GM18861 (cell line): ENCODE measurements around the gene COQ10B.
A peak's percentile ranks its signal among the peaks of the same experiment; 100 is the strongest.

Source experiments
- ATAC-seq: cut with Tn5 transposase; IDR thresholded peaks from one replicate; pipeline ENCODE4 v1.9.1; 2021; ENCODE audit not compliant: unreplicated experiment

Gene COQ10B

GRCh38 chr2:197499594-197500502 lies 46.5 kb downstream of the COQ10B start, which contains the start of the genes HSPD1 and HSPE1:
TSS of gene HSPD1 (minus strand) at chr2:197499840. CDS start at chr2:197498848, 992 bp downstream.
TSS of gene HSPE1 (plus strand) at chr2:197500379. CDS start at chr2:197500437, 58 bp downstream.
- ATAC-seq, result peak; percentile 78

DNA sequence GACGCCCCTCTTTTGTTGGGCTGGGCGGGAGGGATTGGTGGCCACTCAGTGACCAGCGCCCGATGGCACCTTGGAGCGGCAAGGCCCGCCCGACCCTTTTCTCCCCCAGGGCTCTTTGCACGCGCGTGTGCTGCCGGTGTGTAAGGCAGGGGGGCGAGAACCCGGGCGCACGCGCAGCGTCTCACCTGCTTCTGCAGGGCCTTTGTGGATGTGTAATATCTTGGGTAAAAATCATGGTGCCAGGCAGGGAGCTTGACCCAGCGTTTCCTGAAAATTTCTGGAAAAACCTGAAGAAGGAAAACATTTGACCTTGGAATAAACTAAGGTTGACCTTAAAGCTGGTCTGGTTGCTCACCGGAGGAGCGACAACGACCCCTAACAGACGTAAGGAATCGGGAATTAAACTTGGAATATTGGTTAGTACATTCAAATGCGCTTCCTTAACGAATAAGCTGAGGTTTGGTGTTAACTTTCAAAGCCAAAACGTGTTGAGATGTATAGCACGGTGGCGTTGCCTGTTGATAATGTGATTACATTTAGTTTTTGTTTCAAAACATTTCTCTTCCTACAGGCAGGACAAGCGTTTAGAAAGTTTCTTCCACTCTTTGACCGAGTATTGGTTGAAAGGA lies 47.3 kb downstream of the COQ10B start:
- ATAC-seq, result no peak

GRCh38 chr2:197502201-197502600 lies 48.8 kb downstream of the COQ10B start:
- ATAC-seq, result no peak

GRCh38 chr2:197502685-197503084 lies 49.3 kb downstream of the COQ10B start:
- no peak for ATAC-seq

GRCh38 chr2:197504000-197504399 lies 50.6 kb downstream of the COQ10B start:
- no peak for ATAC-seq

GRCh38 chr2:197504512-197504911 lies 51.2 kb downstream of the COQ10B start:
- no peak for ATAC-seq

- ATAC-seq, result no peak
Observed at GRCh38 chr2:197506658-197507057, 53.3 kb downstream of the COQ10B start.

GRCh38 chr2:197513915-197514314 lies 60.6 kb downstream of the COQ10B start:
- no peak for ATAC-seq

- ATAC-seq, result no peak
Observed at GRCh38 chr2:197514754-197515153, 61.4 kb downstream of the COQ10B start.

- peak; percentile 13 for ATAC-seq
Observed at GRCh38 chr2:197515315-197515738, 62.0 kb downstream of the COQ10B start.

DNA sequence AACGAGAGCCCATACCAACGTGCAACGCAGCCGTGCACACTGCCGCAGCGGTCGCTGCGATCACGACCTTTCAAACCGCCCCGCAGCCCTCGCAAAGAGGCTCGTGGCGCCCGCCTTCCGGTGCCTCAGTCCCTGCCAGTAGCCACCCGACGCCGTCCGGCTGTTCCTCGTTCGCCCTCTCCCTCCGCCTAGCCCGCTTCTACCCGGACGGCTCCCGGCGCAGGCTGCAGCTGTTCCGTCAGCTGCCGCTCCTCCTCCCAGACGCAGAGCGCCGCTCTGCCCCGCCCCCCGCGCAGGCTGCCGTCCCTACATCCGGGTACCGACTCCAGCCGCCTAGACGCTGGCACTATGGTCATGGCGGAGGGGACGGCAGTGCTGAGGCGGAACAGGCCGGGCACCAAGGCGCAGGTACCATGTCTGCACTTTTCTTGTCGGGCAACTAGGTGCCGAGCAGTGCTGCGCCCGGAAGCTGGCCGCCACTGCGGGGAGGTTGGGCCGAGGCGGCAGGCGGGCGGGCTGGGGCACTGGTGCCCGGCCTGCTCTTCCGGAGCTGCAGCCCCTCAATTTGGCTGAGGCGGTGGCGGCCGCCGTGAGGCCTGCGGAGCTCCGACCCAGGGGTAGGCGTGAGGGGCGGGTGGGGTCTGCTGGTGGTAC lies 62.5 kb downstream of the COQ10B start, which contains the start of gene MOB4:
Gene MOB4, plus strand, starts transcription at position 328 of the 654 bp plus-strand sequence. Its CDS starts 21 bp downstream, at position 349.
- ATAC-seq, result peak; percentile 88

- no peak for ATAC-seq
Observed at GRCh38 chr2:197516393-197516761, 63.0 kb downstream of the COQ10B start.

GRCh38 chr2:197517150-197517549 lies 63.8 kb downstream of the COQ10B start:
- no peak for ATAC-seq
